Thyroid gland (tissue), 4 donors: Measurements from ENCODE around the gene SIK3. TPM values are rescaled to one million over a fixed set of nuclear protein-coding genes. Genes with fewer than 3 reads are reported as not detected.

ENCODE experiments used
- DNase-seq, 2 donors: peaks; one replicate each; pipeline ENCODE4 v3.0.0-alpha.2; 2019
- H3K27ac ChIP-seq, 3 donors: fragments of 200-600 bp; sonication (generic); 1 replicate in 2 of 3; 2 replicates in 1 of 3; pipeline ENCODE4 v1.5.1; 2016 to 2019; ENCODE audit warnings: mild to moderate bottlenecking in 1 of 3, moderate library complexity in 1 of 3
- H3K27me3 ChIP-seq: fragments of 200-600 bp; sonication (generic); one replicate; pipeline ENCODE4 v1.5.1; 2019
- H3K36me3 ChIP-seq, 2 donors: fragments of 200-600 bp; sonication (generic); one replicate each; pipeline ENCODE4 v1.5.1; 2016 to 2019
- H3K4me1 ChIP-seq, 2 donors: fragments of 200-600 bp; sonication (generic); one replicate each; pipeline ENCODE4 v1.5.1; 2017 to 2019
- H3K4me3 ChIP-seq, 3 donors: fragments of 200-600 bp; sonication (generic); replicated peaks in 1 of 3; 1 replicate in 2 of 3; 2 replicates in 1 of 3; pipeline ENCODE4 v1.5.1; 2016; ENCODE audit warnings: mild to moderate bottlenecking in 1 of 3
- H3K9me3 ChIP-seq: fragments of 200-600 bp; sonication (generic); one replicate; pipeline ENCODE4 v1.5.1; 2017
- CTCF ChIP-seq, 6 experiments: fragments of 200-600 bp in 3 of 6; fragments of 450-650 bp in 3 of 6; sonication (generic) in 3 of 6; IDR thresholded peaks; one replicate each; pipeline ENCODE4 v1.5.1; 2016 to 2019; ENCODE audit warnings: antibody characterized with exemption in 6 of 6, mild to moderate bottlenecking in 2 of 6, inconsistent platforms in 1 of 6, moderate library complexity in 1 of 6
- POLR2A ChIP-seq, 2 donors: fragments of 450-650 bp; IDR thresholded peaks; one replicate each; pipeline ENCODE4 v1.6.1; 2017; ENCODE audit warnings: antibody characterized with exemption in 2 of 2, mild to moderate bottlenecking in 2 of 2, moderate library complexity in 1 of 2
- WGBS, 2 donors: methylation state at CpG; one replicate each; pipeline ENCODE4 v1.1.5; 2017; 5-methylcytosine and 5-hydroxymethylcytosine counted together
- intact Hi-C: fragments of 100-400 bp; cut with DNase I; formaldehyde crosslinking; loops from one replicate; pipeline ENCODE4 v1.15.1; 2023
- total RNA-seq, 4 donors: library from RNA; depleted of rRNA; stranded (reverse); fragments of >200 nt; gene quantifications; one replicate each; pipeline ENCODE4 v1.2.3, GENCODE V29; 2016

The SIK3 gene
- total RNA-seq, 4 donors from 2014 or later = 46.0 to 86.3 (median 71.9) TPM

GRCh38 chr11:116990061-116990473, 108.2 kb downstream of the SIK3 start:
- peak overlapping the region in 2 of 3 donors; percentile 44 to 52 for H3K27ac ChIP-seq
- TF ChIP-seq CTCF (IDR thresholded peaks at IDR 0.05) (no peak), POLR2A (IDR thresholded peaks at IDR 0.05) (no peak)
- no peaks in the 10 kb centered on the region for H3K36me3 ChIP-seq
- peak in 1 of 2 donors; percentile 13 for DNase-seq
- 55 to 73% methylated on average over 4 of the region's 4 CpGs for WGBS, 2 donors
- H3K4me1 ChIP-seq = peaks cover 51 to 67% of the 10 kb centered on the region in 2 donors
- intact Hi-C loops = no loop called here
- H3K4me3 ChIP-seq = no peak overlapping the region
- H3K9me3 ChIP-seq = no peaks in the 10 kb centered on the region
- H3K27me3 ChIP-seq = no peaks in the 10 kb centered on the region

- Histone ChIP-seq H3K36me3 (no peaks in the 10 kb centered on the region), H3K4me1 (peaks cover 48 to 63% of the 10 kb centered on the region in 2 donors), H3K27ac (peak overlapping the region in 2 of 3 donors; percentile 44 to 52), H3K4me3 (no peak overlapping the region), H3K27me3 (no peaks in the 10 kb centered on the region), H3K9me3 (no peaks in the 10 kb centered on the region)
- TF ChIP-seq POLR2A (IDR thresholded peaks at IDR 0.05) = no peak
- TF ChIP-seq CTCF (IDR thresholded peaks at IDR 0.05) = no peak
- intact Hi-C loops = loop anchor here (10.0 kb wide), 1 partner anchor 94 kb away; no protein-coding TSS in a partner anchor
- 54 to 57% methylated on average over 4 of the region's 4 CpGs for WGBS, 2 donors
- no peak for DNase-seq
Observed at GRCh38 chr11:116989184-116989583, 109.0 kb downstream of the SIK3 start.

GRCh38 chr11:116986521-116987105, 111.6 kb downstream of the SIK3 start:
- Histone ChIP-seq H3K27ac (peak overlapping the region; percentile 37 to 68 (median 45)), H3K27me3 (no peaks in the 10 kb centered on the region), H3K4me3 (no peak overlapping the region), H3K36me3 (no peaks in the 10 kb centered on the region), H3K4me1 (peaks cover 43 to 58% of the 10 kb centered on the region in 2 donors), H3K9me3 (no peaks in the 10 kb centered on the region)
- no peak for TF ChIP-seq CTCF (IDR thresholded peaks at IDR 0.05)
- TF ChIP-seq POLR2A (IDR thresholded peaks at IDR 0.05) = no peak
- DNase-seq = peak in 1 of 2 donors; percentile 18
- intact Hi-C loops = loop anchor here (10.0 kb wide), 1 partner anchor 92 kb away; no protein-coding TSS in a partner anchor
- 43 to 50% methylated on average over 2 of the region's 2 CpGs for WGBS, 2 donors

DNA sequence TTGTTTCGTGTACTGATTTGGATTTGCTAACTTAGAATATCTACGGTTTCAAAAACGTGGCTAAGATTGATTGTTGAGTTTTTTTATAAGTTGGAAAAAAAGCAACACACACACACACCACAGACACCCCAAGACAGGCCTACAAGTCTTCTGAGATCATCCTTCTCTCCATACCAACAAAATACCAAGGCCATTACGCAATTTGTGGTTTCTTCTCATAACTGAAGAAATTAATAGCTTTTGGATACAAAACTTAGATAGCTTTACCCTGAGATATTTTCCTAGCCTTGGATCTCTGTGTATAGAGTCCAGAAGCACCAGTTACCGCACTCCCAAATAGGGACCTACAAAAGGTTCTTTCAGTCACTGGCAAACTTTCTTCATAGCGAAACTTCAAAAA, 113.6 kb downstream of the SIK3 start:
- no peaks in the 10 kb centered on the region for H3K36me3 ChIP-seq
- peak overlapping the region in 1 of 3 donors; percentile 37 for H3K27ac ChIP-seq
- intact Hi-C loops = loop anchor here (10.0 kb wide), 1 partner anchor 90 kb away; no protein-coding TSS in a partner anchor
- H3K4me3 ChIP-seq = no peak overlapping the region
- DNase-seq = no peak
- no peaks in the 10 kb centered on the region for H3K9me3 ChIP-seq
- H3K27me3 ChIP-seq = no peaks in the 10 kb centered on the region
- peaks cover 45 to 63% of the 10 kb centered on the region in 2 donors for H3K4me1 ChIP-seq
- WGBS, 2 donors = 75 to 80% methylated on average over 6 of the region's 6 CpGs
- TF ChIP-seq POLR2A (IDR thresholded peaks at IDR 0.05) = no peak
- TF ChIP-seq CTCF (IDR thresholded peaks at IDR 0.05) = no peak

DNA sequence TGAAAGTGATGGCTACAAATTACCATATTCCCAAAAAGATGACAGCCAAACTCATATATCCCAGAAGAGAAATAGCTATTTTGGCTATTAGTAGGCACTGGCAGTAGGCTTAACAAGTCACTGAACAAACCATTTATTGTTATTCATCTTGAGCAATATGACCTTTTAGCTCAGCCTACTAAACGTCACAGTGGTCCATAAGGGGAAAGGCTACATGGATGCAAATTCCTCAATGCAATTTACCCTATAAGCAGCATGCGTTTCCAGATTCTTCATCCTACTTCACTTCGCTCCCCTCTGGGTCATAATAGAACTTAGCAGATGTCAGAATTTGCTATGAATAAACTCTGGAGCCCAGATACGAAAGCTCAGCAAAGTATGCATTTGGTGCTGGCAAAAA, 114.0 kb downstream of the SIK3 start:
- WGBS, 2 donors = 86 to 89% methylated on average over 4 of the region's 4 CpGs
- TF ChIP-seq CTCF (IDR thresholded peaks at IDR 0.05) (no peak), POLR2A (IDR thresholded peaks at IDR 0.05) (no peak)
- Histone ChIP-seq H3K4me3 (no peak overlapping the region), H3K27ac (peak overlapping the region in 1 of 3 donors; percentile 37), H3K9me3 (no peaks in the 10 kb centered on the region), H3K27me3 (no peaks in the 10 kb centered on the region), H3K36me3 (no peaks in the 10 kb centered on the region), H3K4me1 (peaks cover 43 to 60% of the 10 kb centered on the region in 2 donors)
- no peak for DNase-seq
- intact Hi-C loops = loop anchor here (10.0 kb wide), 1 partner anchor 89 kb away; no protein-coding TSS in a partner anchor
